ENCODE results near the gene SPATA3. TPM values are rescaled to one million over a fixed set of nuclear protein-coding genes. Genes with fewer than 3 reads are reported as not detected.

The SPATA3 gene
- total and polyA plus RNA-seq, 2 experiments from 2014 or later: not detected

DNA sequence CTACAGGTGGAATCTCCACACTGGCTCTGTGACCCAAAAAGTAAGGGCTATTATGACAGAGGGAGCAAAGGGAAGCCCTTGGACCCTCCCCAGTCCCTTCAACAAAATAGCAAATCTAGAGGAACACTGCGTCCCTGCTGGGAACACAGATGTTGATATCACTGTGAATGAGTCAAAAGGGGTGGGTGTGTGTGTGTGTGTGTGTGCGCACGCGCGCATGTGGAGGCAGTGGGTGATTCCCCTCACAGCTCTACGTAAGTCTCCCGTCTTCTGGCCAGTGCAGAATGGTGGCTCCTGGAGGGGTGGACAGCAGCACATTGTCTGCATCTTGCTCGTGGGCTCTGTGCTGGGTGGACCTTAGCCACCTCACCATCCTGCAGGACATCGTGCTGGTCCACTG, 33.6 kb downstream of the SPATA3 start:
- no peaks in the 10 kb centered on the region for H4K20me1 ChIP-seq (ENCODE audit: insufficient read depth, poor library complexity, severe bottlenecking)
- no peaks in the 10 kb centered on the region for H3K36me3 ChIP-seq (replicated peaks; ENCODE audit: insufficient read depth, low read depth)
- no peak overlapping the region for H3K27ac ChIP-seq
- H3K4me1 ChIP-seq (ENCODE audit: insufficient read depth): peaks cover 8% of the 10 kb centered on the region
- DNase-seq (ENCODE audit: low spot score): no peak
- no peaks in the 10 kb centered on the region for H3K9me3 ChIP-seq (ENCODE audit: low read depth)
- no peaks in the 10 kb centered on the region for H3K9me2 ChIP-seq (replicated peaks; ENCODE audit: insufficient read depth)
- no peak overlapping the region for H3K4me2 ChIP-seq
- no peaks in the 10 kb centered on the region for H3K27me3 ChIP-seq
- WGBS (ENCODE audit: low lambda C conversion rate, missing lambda C conversion rate): 95% methylated on average over 9 of the region's 9 CpGs
- TF ChIP-seq, protein P1, sequence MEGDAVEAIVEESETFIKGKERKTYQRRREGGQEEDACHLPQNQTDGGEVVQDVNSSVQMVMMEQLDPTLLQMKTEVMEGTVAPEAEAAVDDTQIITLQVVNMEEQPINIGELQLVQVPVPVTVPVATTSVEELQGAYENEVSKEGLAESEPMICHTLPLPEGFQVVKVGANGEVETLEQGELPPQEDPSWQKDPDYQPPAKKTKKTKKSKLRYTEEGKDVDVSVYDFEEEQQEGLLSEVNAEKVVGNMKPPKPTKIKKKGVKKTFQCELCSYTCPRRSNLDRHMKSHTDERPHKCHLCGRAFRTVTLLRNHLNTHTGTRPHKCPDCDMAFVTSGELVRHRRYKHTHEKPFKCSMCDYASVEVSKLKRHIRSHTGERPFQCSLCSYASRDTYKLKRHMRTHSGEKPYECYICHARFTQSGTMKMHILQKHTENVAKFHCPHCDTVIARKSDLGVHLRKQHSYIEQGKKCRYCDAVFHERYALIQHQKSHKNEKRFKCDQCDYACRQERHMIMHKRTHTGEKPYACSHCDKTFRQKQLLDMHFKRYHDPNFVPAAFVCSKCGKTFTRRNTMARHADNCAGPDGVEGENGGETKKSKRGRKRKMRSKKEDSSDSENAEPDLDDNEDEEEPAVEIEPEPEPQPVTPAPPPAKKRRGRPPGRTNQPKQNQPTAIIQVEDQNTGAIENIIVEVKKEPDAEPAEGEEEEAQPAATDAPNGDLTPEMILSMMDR (IDR thresholded peaks at IDR 0.05; ENCODE audit: poor library complexity): no peak
- TF ChIP-seq EZH2phosphoT487 (IDR thresholded peaks at IDR 0.05; ENCODE audit: low read depth, severe bottlenecking, unreplicated experiment) (no peak), EZH2 (IDR thresholded peaks at IDR 0.05; ENCODE audit: borderline replicate concordance) (no peak)
- H2AFZ ChIP-seq: no peak overlapping the region
- H3K4me3 ChIP-seq: no peak overlapping the region
- no peaks in the 10 kb centered on the region for H3K79me2 ChIP-seq

DNA sequence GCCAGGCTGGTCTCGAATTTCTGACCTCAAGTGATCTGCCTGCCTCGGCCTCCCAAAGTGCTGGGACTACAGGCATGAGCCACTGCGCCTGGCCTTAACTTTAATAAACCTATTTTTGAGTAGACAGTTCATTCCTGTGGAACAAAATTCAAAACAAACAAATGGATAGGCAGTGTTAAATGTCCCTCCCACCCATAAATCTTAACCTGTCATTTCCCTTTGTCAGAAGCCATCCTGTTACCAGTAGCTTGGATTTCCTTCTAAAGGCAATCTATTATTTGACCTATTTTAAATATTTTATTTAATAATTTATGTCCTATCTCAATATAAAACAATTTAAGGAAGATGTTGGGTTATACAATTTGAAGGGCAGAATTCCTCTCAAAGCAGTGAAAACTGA, 34.8 kb downstream of the SPATA3 start:
- TF ChIP-seq EZH2phosphoT487 (IDR thresholded peaks at IDR 0.05; ENCODE audit: low read depth, severe bottlenecking, unreplicated experiment) (no peak), EZH2 (IDR thresholded peaks at IDR 0.05; ENCODE audit: borderline replicate concordance) (no peak)
- TF ChIP-seq, protein P1 (IDR thresholded peaks at IDR 0.05; ENCODE audit: poor library complexity): no peak
- H3K9me3 ChIP-seq (ENCODE audit: low read depth): no peaks in the 10 kb centered on the region
- H3K27me3 ChIP-seq: no peaks in the 10 kb centered on the region
- H3K9me2 ChIP-seq (replicated peaks; ENCODE audit: insufficient read depth): no peaks in the 10 kb centered on the region
- 86% methylated on average over 3 of the region's 3 CpGs for WGBS (ENCODE audit: low lambda C conversion rate, missing lambda C conversion rate)
- no peak overlapping the region for H2AFZ ChIP-seq
- H3K4me2 ChIP-seq: no peak overlapping the region
- no peaks in the 10 kb centered on the region for H3K36me3 ChIP-seq (replicated peaks; ENCODE audit: insufficient read depth, low read depth)
- peaks cover 11% of the 10 kb centered on the region for H3K4me1 ChIP-seq (ENCODE audit: insufficient read depth)
- no peak for DNase-seq (ENCODE audit: low spot score)
- H3K27ac ChIP-seq: no peak overlapping the region
- H3K79me2 ChIP-seq: no peaks in the 10 kb centered on the region
- no peaks in the 10 kb centered on the region for H4K20me1 ChIP-seq (ENCODE audit: insufficient read depth, poor library complexity, severe bottlenecking)
- no peak overlapping the region for H3K4me3 ChIP-seq

DNA sequence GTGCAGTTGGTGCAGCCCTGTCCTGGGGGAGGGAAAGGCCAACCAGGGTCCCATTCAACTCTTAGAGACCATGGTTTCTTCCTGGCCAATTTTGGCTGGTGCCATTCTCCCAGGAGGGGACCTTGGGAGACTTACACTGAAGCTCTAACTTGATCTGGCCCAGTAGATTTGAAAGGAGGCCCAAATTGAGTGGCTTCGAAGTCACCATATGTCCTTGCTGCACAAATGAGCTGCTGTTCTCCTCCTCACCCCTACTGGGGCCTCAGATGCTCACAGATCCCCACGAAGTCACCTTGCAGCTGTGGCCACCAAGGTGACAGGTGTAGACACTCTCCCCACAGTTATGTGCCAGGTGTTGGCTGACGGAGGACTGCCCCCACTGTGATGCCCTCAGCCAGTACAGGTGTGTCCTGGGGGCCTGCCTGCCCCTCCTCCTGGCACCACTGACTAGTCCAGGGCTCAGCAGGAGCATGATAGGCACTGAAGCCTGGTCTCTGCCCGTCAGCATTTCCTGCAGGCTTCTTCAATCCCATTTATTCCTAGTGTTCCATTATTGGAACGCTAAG, 36.7 kb downstream of the SPATA3 start:
- WGBS (ENCODE audit: low lambda C conversion rate, missing lambda C conversion rate): 88% methylated on average over 5 of the region's 5 CpGs
- Histone ChIP-seq H3K27me3 (no peaks in the 10 kb centered on the region), H3K36me3 (replicated peaks; ENCODE audit: insufficient read depth, low read depth) (no peaks in the 10 kb centered on the region)

More for the DNA sequence above, 36.7 kb downstream of the SPATA3 start:
- TF ChIP-seq, protein P1 (IDR thresholded peaks at IDR 0.05; ENCODE audit: poor library complexity): no peak
- TF ChIP-seq EZH2phosphoT487 (IDR thresholded peaks at IDR 0.05; ENCODE audit: low read depth, severe bottlenecking, unreplicated experiment): no peak
- no peak for TF ChIP-seq EZH2 (IDR thresholded peaks at IDR 0.05; ENCODE audit: borderline replicate concordance)
- no peak overlapping the region for H3K4me3 ChIP-seq
- no peak overlapping the region for H3K4me2 ChIP-seq
- H3K9me2 ChIP-seq (replicated peaks; ENCODE audit: insufficient read depth): no peaks in the 10 kb centered on the region
- peak overlapping the region; percentile 94 for H3K27ac ChIP-seq
- peaks cover 7% of the 10 kb centered on the region for H3K79me2 ChIP-seq
- peaks cover 23% of the 10 kb centered on the region for H3K4me1 ChIP-seq (ENCODE audit: insufficient read depth)
- H3K9me3 ChIP-seq (ENCODE audit: low read depth): no peaks in the 10 kb centered on the region
- H4K20me1 ChIP-seq (ENCODE audit: insufficient read depth, poor library complexity, severe bottlenecking): no peaks in the 10 kb centered on the region
- H2AFZ ChIP-seq: no peak overlapping the region
- no peak for DNase-seq (ENCODE audit: low spot score)

Measured in hepatocyte (in vitro differentiated cells).